Measurements from ENCODE around the gene NIN. TPM values are rescaled to one million over a fixed set of nuclear protein-coding genes. Genes with fewer than 3 reads are reported as not detected.

Gene NIN
- total RNA-seq, 4 donors from 2014 or later = 16.2 to 49.3 (median 29.2) TPM

DNA sequence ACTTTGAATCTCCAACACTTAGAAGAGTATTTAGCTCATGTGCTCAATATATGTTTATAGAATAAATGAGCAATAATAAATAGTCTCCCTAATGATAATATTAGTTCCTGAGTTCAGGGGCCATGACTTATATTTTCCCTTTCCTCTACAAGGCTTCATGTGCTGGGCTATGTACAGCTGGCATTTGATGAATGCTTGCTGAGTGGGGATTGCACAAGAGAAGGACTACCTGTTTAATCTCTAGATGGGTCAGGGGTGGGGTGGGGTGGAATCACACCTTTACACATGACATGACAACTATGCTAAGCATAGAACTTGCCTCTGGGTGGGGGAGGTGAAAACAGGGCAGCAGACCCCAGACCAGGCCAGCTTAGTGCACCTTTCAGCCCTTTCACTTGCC is 33.3 kb upstream of the NIN start:
- in situ Hi-C loops (cut with MboI; ENCODE audit: low sequenced_read_pairs in 4 of 4) = no loop called here
- intact Hi-C loops (cut with DNase I; ENCODE audit: low total_unique reads) = loop anchor here (5.0 to 10.0 kb wide), 3 partner anchors 72 to 259 kb away; no protein-coding TSS in a partner anchor
- peaks cover 0 to 2% (median under 1%) of the 10 kb centered on the region in 3 donors for H3K27me3 ChIP-seq
- TF ChIP-seq, protein P1, sequence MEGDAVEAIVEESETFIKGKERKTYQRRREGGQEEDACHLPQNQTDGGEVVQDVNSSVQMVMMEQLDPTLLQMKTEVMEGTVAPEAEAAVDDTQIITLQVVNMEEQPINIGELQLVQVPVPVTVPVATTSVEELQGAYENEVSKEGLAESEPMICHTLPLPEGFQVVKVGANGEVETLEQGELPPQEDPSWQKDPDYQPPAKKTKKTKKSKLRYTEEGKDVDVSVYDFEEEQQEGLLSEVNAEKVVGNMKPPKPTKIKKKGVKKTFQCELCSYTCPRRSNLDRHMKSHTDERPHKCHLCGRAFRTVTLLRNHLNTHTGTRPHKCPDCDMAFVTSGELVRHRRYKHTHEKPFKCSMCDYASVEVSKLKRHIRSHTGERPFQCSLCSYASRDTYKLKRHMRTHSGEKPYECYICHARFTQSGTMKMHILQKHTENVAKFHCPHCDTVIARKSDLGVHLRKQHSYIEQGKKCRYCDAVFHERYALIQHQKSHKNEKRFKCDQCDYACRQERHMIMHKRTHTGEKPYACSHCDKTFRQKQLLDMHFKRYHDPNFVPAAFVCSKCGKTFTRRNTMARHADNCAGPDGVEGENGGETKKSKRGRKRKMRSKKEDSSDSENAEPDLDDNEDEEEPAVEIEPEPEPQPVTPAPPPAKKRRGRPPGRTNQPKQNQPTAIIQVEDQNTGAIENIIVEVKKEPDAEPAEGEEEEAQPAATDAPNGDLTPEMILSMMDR (IDR thresholded peaks at IDR 0.05 in 4 of 5, conservative IDR thresholded peaks at IDR 0.05 in 1 of 5) = no peak
- no peak for TF ChIP-seq POLR2A (IDR thresholded peaks at IDR 0.05)
- ATAC-seq (no peak), DNase-seq (no peak)
- no peaks in the 10 kb centered on the region for H3K36me3 ChIP-seq
- H3K4me1 ChIP-seq = peaks cover 8 to 9% of the 10 kb centered on the region in 2 donors
- no peak overlapping the region for H3K27ac ChIP-seq
- H3K4me3 ChIP-seq = no peak overlapping the region
- H3K9me3 ChIP-seq = no peaks in the 10 kb centered on the region

DNA sequence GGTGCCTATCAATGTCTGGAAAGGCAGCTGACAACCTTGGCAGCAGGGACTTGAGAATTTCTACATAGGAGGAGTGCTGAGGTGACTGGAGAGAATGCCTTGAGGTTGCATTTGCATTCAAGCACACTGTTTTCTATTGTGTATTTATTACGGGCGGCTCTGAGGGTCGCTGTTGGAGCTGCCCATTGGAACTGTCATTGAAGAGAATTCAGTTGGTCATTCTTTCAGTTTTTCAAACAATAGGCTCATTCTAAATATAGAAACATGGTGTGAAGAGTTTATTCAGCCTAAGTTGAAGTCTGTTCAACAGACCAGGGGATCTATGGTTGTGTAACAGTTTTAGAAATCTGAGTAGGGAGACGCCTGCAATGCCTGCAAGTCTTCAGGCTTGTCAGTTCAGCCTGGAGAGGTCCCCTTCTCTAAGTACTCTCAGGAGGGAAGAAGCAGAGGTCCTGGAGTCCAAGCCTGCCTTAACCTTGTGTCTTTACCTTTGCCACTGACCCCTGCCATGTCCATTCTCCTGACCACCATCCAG is 31.1 kb upstream of the NIN start:
- no peak overlapping the region for H3K4me3 ChIP-seq
- H3K27me3 ChIP-seq = no peaks in the 10 kb centered on the region
- in situ Hi-C loops (cut with MboI; ENCODE audit: low sequenced_read_pairs in 4 of 4) = no loop called here
- H3K9me3 ChIP-seq = no peaks in the 10 kb centered on the region
- DNase-seq (no peak), ATAC-seq (no peak)
- intact Hi-C loops (cut with DNase I; ENCODE audit: low total_unique reads) = loop anchor here (5.0 to 10.0 kb wide), 3 partner anchors 70 to 257 kb away; no protein-coding TSS in a partner anchor
- H3K36me3 ChIP-seq = no peaks in the 10 kb centered on the region
- peaks cover 9 to 10% of the 10 kb centered on the region in 2 donors for H3K4me1 ChIP-seq
- H3K27ac ChIP-seq = no peak overlapping the region
- no peak for TF ChIP-seq POLR2A (IDR thresholded peaks at IDR 0.05)
- TF ChIP-seq, protein P1 (IDR thresholded peaks at IDR 0.05 in 4 of 5, conservative IDR thresholded peaks at IDR 0.05 in 1 of 5) = no peak

- Histone ChIP-seq H3K4me1 (peaks cover 9 to 10% of the 10 kb centered on the region in 2 donors), H3K36me3 (no peaks in the 10 kb centered on the region), H3K27me3 (no peaks in the 10 kb centered on the region), H3K9me3 (no peaks in the 10 kb centered on the region), H3K4me3 (peak overlapping the region; percentile 59 to 61 (median 60)), H3K27ac (peak overlapping the region; percentile 36 to 73 (median 66))
- in situ Hi-C loops (cut with MboI; ENCODE audit: low sequenced_read_pairs in 4 of 4) = no loop called here
- peak; percentile 42 to 57 for DNase-seq
- peak; percentile 76 to 77 for ATAC-seq
- TF ChIP-seq POLR2A (IDR thresholded peaks at IDR 0.05) = no peak
- TF ChIP-seq, protein P1 (IDR thresholded peaks at IDR 0.05 in 4 of 5, conservative IDR thresholded peaks at IDR 0.05 in 1 of 5) = peak; percentile 38 to 84 (median 50)
- intact Hi-C loops (cut with DNase I; ENCODE audit: low total_unique reads) = loop anchor here (2.0 to 10.0 kb wide), 4 partner anchors 30 to 256 kb away; partner anchors contain the start of gene NIN
Measured at GRCh38 chr14:50860478-50861086, 29.6 kb upstream of the NIN start.

GRCh38 chr14:50859296-50859624 is 28.3 kb upstream of the NIN start:
- peak overlapping the region; percentile 36 to 73 (median 66) for H3K27ac ChIP-seq
- H3K4me1 ChIP-seq = peaks cover 9 to 10% of the 10 kb centered on the region in 2 donors
- H3K36me3 ChIP-seq = no peaks in the 10 kb centered on the region
- peak overlapping the region; percentile 59 to 61 (median 60) for H3K4me3 ChIP-seq
- ATAC-seq (no peak), DNase-seq (no peak)
- no peaks in the 10 kb centered on the region for H3K9me3 ChIP-seq
- TF ChIP-seq, protein P1 (IDR thresholded peaks at IDR 0.05 in 4 of 5, conservative IDR thresholded peaks at IDR 0.05 in 1 of 5) = no peak
- no peak for TF ChIP-seq POLR2A (IDR thresholded peaks at IDR 0.05)
- no peaks in the 10 kb centered on the region for H3K27me3 ChIP-seq
- intact Hi-C loops (cut with DNase I; ENCODE audit: low total_unique reads) (no loop called here), in situ Hi-C loops (cut with MboI; ENCODE audit: low sequenced_read_pairs in 4 of 4) (loop anchor here in 2 of 4 donors (5.0 to 10.0 kb wide), 3 partner anchors 74 to 257 kb away; no protein-coding TSS in a partner anchor)
